WTC11 (cell line): Measurements from ENCODE around the gene GDPD4.

Experiments
- CREM ChIP-seq: sonication (generic); formaldehyde crosslinking; IDR thresholded peaks from 2 replicates; pipeline ENCODE4 v1.8.1; 2022; ENCODE audit warnings: mild to moderate bottlenecking, missing genetic modification reagents, moderate library complexity
- SP1 ChIP-seq: sonication (generic); formaldehyde crosslinking; conservative IDR thresholded peaks from 2 replicates; pipeline ENCODE4 v1.8.1; 2022; ENCODE audit warnings: missing genetic modification reagents
- TP53 ChIP-seq: sonication (generic); formaldehyde crosslinking; IDR thresholded peaks from 2 replicates; pipeline ENCODE4 v1.8.1; 2023; ENCODE audit warnings: mild to moderate bottlenecking, missing genetic modification reagents
- TF ChIP-seq, protein P1 (sequence below): fragments of 200-600 bp; IDR thresholded peaks from 2 replicates; pipeline ENCODE4 v1.8.0; 2022; ENCODE audit warnings: antibody characterized with exemption
- TF ChIP-seq, protein P2 (sequence below): sonication (generic); formaldehyde crosslinking; IDR thresholded peaks from 2 replicates; pipeline ENCODE4 v1.8.1; 2023; ENCODE audit warnings: mild to moderate bottlenecking, missing genetic modification reagents
- TF ChIP-seq, protein P3 (sequence below): sonication (generic); formaldehyde crosslinking; IDR thresholded peaks from 2 replicates; pipeline ENCODE4 v1.8.0; 2022; ENCODE audit warnings: mild to moderate bottlenecking, missing genetic modification reagents
- TF ChIP-seq, protein P4 (sequence below): sonication (generic); formaldehyde crosslinking; conservative IDR thresholded peaks from 2 replicates; pipeline ENCODE4 v1.8.1; 2022; ENCODE audit warnings: mild to moderate bottlenecking, missing genetic modification reagents
- TF ChIP-seq, protein P5 (sequence below): sonication (generic); formaldehyde crosslinking; IDR thresholded peaks from 2 replicates; pipeline ENCODE4 v1.8.0; 2022; ENCODE audit warnings: mild to moderate bottlenecking, missing genetic modification reagents

DNA sequence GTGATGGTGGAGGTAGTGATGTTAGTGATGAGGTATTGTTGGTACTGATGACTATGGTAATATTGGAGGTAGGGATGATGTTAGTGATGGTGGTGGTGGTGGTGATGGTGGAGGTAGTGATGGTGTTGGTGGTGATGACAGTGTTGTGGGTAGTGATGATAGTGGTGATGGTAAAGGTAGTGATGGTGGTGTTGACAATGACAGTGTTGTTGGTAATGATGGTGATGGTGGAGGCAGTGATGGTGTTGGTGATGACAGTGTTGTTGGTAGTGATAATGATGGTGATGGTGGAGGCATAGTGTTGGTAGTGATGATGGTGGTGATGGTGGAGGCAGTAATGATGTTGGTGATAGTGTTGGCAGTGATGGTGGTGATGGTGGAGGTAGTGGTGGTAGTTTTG, 108.3 kb downstream of the GDPD4 start:
- TF ChIP-seq SP1 (CRISPR knock-in tag) = no peak
- TF ChIP-seq, protein P1, sequence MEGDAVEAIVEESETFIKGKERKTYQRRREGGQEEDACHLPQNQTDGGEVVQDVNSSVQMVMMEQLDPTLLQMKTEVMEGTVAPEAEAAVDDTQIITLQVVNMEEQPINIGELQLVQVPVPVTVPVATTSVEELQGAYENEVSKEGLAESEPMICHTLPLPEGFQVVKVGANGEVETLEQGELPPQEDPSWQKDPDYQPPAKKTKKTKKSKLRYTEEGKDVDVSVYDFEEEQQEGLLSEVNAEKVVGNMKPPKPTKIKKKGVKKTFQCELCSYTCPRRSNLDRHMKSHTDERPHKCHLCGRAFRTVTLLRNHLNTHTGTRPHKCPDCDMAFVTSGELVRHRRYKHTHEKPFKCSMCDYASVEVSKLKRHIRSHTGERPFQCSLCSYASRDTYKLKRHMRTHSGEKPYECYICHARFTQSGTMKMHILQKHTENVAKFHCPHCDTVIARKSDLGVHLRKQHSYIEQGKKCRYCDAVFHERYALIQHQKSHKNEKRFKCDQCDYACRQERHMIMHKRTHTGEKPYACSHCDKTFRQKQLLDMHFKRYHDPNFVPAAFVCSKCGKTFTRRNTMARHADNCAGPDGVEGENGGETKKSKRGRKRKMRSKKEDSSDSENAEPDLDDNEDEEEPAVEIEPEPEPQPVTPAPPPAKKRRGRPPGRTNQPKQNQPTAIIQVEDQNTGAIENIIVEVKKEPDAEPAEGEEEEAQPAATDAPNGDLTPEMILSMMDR = no peak
- TF ChIP-seq, protein P2, sequence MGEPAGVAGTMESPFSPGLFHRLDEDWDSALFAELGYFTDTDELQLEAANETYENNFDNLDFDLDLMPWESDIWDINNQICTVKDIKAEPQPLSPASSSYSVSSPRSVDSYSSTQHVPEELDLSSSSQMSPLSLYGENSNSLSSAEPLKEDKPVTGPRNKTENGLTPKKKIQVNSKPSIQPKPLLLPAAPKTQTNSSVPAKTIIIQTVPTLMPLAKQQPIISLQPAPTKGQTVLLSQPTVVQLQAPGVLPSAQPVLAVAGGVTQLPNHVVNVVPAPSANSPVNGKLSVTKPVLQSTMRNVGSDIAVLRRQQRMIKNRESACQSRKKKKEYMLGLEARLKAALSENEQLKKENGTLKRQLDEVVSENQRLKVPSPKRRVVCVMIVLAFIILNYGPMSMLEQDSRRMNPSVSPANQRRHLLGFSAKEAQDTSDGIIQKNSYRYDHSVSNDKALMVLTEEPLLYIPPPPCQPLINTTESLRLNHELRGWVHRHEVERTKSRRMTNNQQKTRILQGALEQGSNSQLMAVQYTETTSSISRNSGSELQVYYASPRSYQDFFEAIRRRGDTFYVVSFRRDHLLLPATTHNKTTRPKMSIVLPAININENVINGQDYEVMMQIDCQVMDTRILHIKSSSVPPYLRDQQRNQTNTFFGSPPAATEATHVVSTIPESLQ (CRISPR knock-in tag) = no peak
- TF ChIP-seq CREM (CRISPR knock-in tag) = no peak
- TF ChIP-seq, protein P3, sequence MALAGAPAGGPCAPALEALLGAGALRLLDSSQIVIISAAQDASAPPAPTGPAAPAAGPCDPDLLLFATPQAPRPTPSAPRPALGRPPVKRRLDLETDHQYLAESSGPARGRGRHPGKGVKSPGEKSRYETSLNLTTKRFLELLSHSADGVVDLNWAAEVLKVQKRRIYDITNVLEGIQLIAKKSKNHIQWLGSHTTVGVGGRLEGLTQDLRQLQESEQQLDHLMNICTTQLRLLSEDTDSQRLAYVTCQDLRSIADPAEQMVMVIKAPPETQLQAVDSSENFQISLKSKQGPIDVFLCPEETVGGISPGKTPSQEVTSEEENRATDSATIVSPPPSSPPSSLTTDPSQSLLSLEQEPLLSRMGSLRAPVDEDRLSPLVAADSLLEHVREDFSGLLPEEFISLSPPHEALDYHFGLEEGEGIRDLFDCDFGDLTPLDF (CRISPR knock-in tag) = no peak
- TF ChIP-seq, protein P4, sequence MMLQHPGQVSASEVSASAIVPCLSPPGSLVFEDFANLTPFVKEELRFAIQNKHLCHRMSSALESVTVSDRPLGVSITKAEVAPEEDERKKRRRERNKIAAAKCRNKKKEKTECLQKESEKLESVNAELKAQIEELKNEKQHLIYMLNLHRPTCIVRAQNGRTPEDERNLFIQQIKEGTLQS = no peak
- TF ChIP-seq, protein P5, sequence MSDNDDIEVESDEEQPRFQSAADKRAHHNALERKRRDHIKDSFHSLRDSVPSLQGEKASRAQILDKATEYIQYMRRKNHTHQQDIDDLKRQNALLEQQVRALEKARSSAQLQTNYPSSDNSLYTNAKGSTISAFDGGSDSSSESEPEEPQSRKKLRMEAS (CRISPR knock-in tag) = no peak
- no peak for TF ChIP-seq TP53 (CRISPR knock-in tag)
